ENCODE results near the gene PROX2.

The PROX2 gene

GRCh38 chr14:74911221-74911620, 35.3 kb upstream of the PROX2 start:
- DNase-seq = no peak
- H3K27ac ChIP-seq = no peak overlapping the region
- no peaks in the 10 kb centered on the region for H3K36me3 ChIP-seq (replicated peaks)
- no peaks in the 10 kb centered on the region for H3K27me3 ChIP-seq (replicated peaks)
- in situ Hi-C loops (cut with HindIII; ENCODE audit: low pct_ligation_motif_present, low sequenced_read_pairs) = no loop called here
- TF ChIP-seq, protein P1, sequence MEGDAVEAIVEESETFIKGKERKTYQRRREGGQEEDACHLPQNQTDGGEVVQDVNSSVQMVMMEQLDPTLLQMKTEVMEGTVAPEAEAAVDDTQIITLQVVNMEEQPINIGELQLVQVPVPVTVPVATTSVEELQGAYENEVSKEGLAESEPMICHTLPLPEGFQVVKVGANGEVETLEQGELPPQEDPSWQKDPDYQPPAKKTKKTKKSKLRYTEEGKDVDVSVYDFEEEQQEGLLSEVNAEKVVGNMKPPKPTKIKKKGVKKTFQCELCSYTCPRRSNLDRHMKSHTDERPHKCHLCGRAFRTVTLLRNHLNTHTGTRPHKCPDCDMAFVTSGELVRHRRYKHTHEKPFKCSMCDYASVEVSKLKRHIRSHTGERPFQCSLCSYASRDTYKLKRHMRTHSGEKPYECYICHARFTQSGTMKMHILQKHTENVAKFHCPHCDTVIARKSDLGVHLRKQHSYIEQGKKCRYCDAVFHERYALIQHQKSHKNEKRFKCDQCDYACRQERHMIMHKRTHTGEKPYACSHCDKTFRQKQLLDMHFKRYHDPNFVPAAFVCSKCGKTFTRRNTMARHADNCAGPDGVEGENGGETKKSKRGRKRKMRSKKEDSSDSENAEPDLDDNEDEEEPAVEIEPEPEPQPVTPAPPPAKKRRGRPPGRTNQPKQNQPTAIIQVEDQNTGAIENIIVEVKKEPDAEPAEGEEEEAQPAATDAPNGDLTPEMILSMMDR (IDR thresholded peaks at IDR 0.05; ENCODE audit: low read depth, low read length, missing control alignments) = no peak
- no peak overlapping the region for H3K4me3 ChIP-seq (ENCODE audit: low read depth, low read length)

DNA sequence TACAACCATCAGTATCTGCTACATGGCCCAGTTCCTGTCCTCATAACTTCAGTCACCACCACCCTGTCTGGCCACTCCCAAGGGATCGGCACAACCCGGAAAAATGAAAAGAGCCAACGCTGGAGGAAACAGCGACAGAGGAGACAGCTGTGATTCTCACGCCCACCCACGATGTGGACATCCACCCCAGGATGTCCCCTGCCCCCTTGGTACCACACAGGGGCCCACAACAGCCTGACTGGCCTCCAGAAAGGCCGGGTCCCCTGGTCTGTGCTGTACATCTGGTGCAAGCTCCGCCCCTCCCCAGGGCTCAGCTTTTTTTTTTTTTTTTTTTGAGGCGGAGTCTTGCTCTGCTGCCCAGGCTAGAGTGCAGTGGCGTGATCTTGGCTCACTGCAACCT, 34.6 kb upstream of the PROX2 start:
- no peaks in the 10 kb centered on the region for H3K27me3 ChIP-seq (replicated peaks)
- TF ChIP-seq, protein P1 (IDR thresholded peaks at IDR 0.05; ENCODE audit: low read depth, low read length, missing control alignments) = no peak
- in situ Hi-C loops (cut with HindIII; ENCODE audit: low pct_ligation_motif_present, low sequenced_read_pairs) = no loop called here
- no peak for DNase-seq
- no peak overlapping the region for H3K4me3 ChIP-seq (ENCODE audit: low read depth, low read length)
- H3K36me3 ChIP-seq (replicated peaks) = no peaks in the 10 kb centered on the region
- no peak overlapping the region for H3K27ac ChIP-seq

DNA sequence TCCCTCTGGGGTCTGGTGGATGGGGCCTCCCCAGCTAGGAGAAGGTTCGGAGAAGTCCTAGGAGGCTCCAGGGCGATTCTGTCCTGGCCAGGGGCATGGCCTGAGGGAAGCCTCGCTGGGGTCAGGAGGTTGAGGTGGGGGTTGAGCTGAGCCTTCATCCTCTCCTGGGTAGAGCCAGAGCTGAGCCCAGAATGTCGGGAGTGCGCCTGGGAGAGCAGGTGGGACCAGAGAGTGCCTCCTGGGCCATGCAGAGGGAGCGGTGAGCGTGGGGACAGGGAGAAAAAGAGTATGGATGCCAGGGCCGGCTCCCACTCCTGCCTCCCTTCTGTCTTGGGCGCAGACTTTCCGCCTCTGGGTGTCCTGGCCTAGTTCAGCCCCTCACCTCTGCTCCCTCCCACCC, 34.0 kb upstream of the PROX2 start:
- H3K27ac ChIP-seq = no peak overlapping the region
- H3K4me3 ChIP-seq (ENCODE audit: low read depth, low read length) = no peak overlapping the region
- no peak for DNase-seq
- TF ChIP-seq, protein P1 (IDR thresholded peaks at IDR 0.05; ENCODE audit: low read depth, low read length, missing control alignments) = no peak
- peaks cover 2% of the 10 kb centered on the region for H3K36me3 ChIP-seq (replicated peaks)
- in situ Hi-C loops (cut with HindIII; ENCODE audit: low pct_ligation_motif_present, low sequenced_read_pairs) = no loop called here
- no peaks in the 10 kb centered on the region for H3K27me3 ChIP-seq (replicated peaks)

GRCh38 chr14:74909501-74909900, 33.6 kb upstream of the PROX2 start:
- no peak overlapping the region for H3K4me3 ChIP-seq (ENCODE audit: low read depth, low read length)
- in situ Hi-C loops (cut with HindIII; ENCODE audit: low pct_ligation_motif_present, low sequenced_read_pairs) = no loop called here
- no peak for DNase-seq
- TF ChIP-seq, protein P1 (IDR thresholded peaks at IDR 0.05; ENCODE audit: low read depth, low read length, missing control alignments) = no peak
- no peaks in the 10 kb centered on the region for H3K27me3 ChIP-seq (replicated peaks)
- no peak overlapping the region for H3K27ac ChIP-seq
- peaks cover 4% of the 10 kb centered on the region for H3K36me3 ChIP-seq (replicated peaks)

DNA sequence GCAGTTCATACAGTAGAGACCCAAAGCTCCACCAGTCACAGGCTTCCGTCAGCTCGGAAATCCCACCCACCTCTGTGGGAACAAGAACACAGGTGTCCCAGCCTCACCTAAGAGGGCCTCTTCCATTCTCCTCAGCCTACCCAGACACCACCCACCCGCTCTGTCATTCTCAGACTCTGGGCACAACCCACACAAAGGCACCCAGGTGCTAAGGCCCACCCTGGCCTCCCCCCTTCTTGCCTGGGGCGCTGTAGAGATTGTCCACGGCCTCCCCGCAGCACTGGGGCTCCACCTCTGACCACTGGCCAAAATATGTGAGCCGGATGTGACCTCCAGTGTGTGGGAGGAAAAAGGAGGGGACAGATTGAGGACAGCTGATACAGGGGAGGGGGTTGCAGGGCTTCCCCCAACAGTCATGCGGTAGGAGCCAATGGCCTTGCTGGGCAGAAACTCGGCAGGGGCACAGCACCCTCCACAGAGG, 33.0 kb upstream of the PROX2 start:
- in situ Hi-C loops (cut with HindIII; ENCODE audit: low pct_ligation_motif_present, low sequenced_read_pairs) = no loop called here
- H3K36me3 ChIP-seq (replicated peaks) = peaks cover 7% of the 10 kb centered on the region
- H3K4me3 ChIP-seq (ENCODE audit: low read depth, low read length) = no peak overlapping the region
- DNase-seq = no peak
- no peak overlapping the region for H3K27ac ChIP-seq
- H3K27me3 ChIP-seq (replicated peaks) = no peaks in the 10 kb centered on the region
- TF ChIP-seq, protein P1 (IDR thresholded peaks at IDR 0.05; ENCODE audit: low read depth, low read length, missing control alignments) = no peak

GRCh38 chr14:74907744-74908143, 31.8 kb upstream of the PROX2 start:
- in situ Hi-C loops (cut with HindIII; ENCODE audit: low pct_ligation_motif_present, low sequenced_read_pairs) = no loop called here
- Histone ChIP-seq H3K27ac (no peak overlapping the region), H3K27me3 (replicated peaks) (no peaks in the 10 kb centered on the region), H3K4me3 (ENCODE audit: low read depth, low read length) (no peak overlapping the region), H3K36me3 (replicated peaks) (peaks cover 16% of the 10 kb centered on the region)
- DNase-seq = no peak
- TF ChIP-seq, protein P1 (IDR thresholded peaks at IDR 0.05; ENCODE audit: low read depth, low read length, missing control alignments) = no peak
